B cell (primary cell): ENCODE data around the gene PVALEF.

ENCODE experiments used
- CTCF ChIP-seq: fragments of 200-600 bp; IDR thresholded peaks from one replicate; pipeline ENCODE4 v1.8.0; 2022; ENCODE audit warnings: antibody characterized with exemption, mild to moderate bottlenecking
- EZH2 ChIP-seq: IDR thresholded peaks from 2 replicates; pipeline ENCODE4 v1.6.1; 2012; ENCODE audit warnings: borderline replicate concordance, low read depth, mild to moderate bottlenecking, moderate library complexity, low read length; ENCODE audit not compliant: insufficient read depth, poor library complexity, severe bottlenecking

DNA sequence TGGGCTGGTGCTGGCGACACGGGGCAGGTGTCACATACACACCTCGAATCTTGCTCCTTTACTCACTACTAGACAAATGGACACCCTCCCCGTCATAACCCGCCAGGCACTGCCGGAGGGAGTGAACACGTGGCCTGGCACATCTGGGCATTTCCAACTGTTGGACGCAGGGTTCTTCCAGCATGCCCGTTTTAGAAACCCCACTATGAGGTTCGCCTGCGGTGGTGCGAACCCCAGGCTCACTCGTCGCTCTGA is 64.3 kb downstream of the PVALEF start:
- TF ChIP-seq CTCF (no peak), EZH2 (no peak)
